HepG2 (cell line): ENCODE measurements around the gene SEC61G. TPM values are rescaled to one million over a fixed set of nuclear protein-coding genes. Genes with fewer than 3 reads are reported as not detected.

Experiments used
- ATAC-seq: fragments of 200-7000 bp; cut with Tn5 transposase; 3 replicates; pipeline ENCODE4 v1.9.1; 2020; ENCODE audit warnings: mild to moderate bottlenecking, moderate library complexity
- BruUV-seq: library from RNA; stranded (reverse); fragments of 400-500 nt; replicated peaks from 2 replicates; lab custom pipeline; 2021; lab: Mats Ljungman, UMichigan
- CTCF ChIA-PET: fragments of 300-600 bp; formaldehyde crosslinking; extraction: SDS; loops from one replicate; lab custom pipeline; 2021; ENCODE audit warnings: low total read pairs, inconsistent platforms, low intra/inter-chr PET ratio; lab: Yijun Ruan, JAX
- POLR2A ChIA-PET: fragments of 350-600 bp; sonication (Branson Sonifier 250); formaldehyde crosslinking; loops from one replicate; lab custom pipeline; 2020; ENCODE audit warnings: antibody characterized with exemption, inconsistent platforms; lab: Yijun Ruan, JAX
- DNase-seq: peaks from one replicate; pipeline ENCODE4 v3.0.0-alpha.2; 2015; ENCODE audit warnings: low spot score
- FAIRE-seq: peaks from 3 replicates; lab custom pipeline; 2011; peaks lifted over from hg19 to GRCh38; lab: Jason Lieb, UNC
- H2AFZ ChIP-seq: one replicate; pipeline ENCODE4 v1.6.1; 2011; ENCODE audit warnings: low read length, inconsistent platforms
- H3K27ac ChIP-seq: fragments of 300-600 bp; 3 replicates; pipeline ENCODE4 v1.8.0; 2011; ENCODE audit warnings: mixed run types, mild to moderate bottlenecking, mixed read lengths, low read length, inconsistent platforms; ENCODE audit not compliant: insufficient read depth; ENCODE audit errors: extremely low read length
- H3K27me3 ChIP-seq, 2 experiments: fragments of 200-600 bp in 1 of 2; 2 replicates in 1 of 2; 3 replicates in 1 of 2; pipeline versions ENCODE4 v1.6.0 to v1.8.0; 2011; ENCODE audit warnings: low read length in 2 of 2, mild to moderate bottlenecking in 2 of 2, moderate library complexity in 2 of 2, inconsistent platforms in 1 of 2; ENCODE audit not compliant: insufficient read depth in 2 of 2, control insufficient read depth in 1 of 2
- H3K36me3 ChIP-seq, 2 experiments: fragments of 200-600 bp in 1 of 2; replicated peaks in 1 of 2; 2 replicates in 1 of 2; 3 replicates in 1 of 2; pipeline versions ENCODE4 v1.5.1 to v1.8.0; 2011; ENCODE audit warnings: low read length in 2 of 2, inconsistent platforms in 1 of 2; ENCODE audit not compliant: insufficient read depth in 2 of 2, control insufficient read depth in 1 of 2
- H3K4me1 ChIP-seq: 2 replicates; pipeline ENCODE4 v1.5.1; 2012; ENCODE audit warnings: low read length, inconsistent platforms; ENCODE audit not compliant: insufficient read depth
- H3K4me2 ChIP-seq: 2 replicates; pipeline ENCODE4 v1.6.0; 2011; ENCODE audit warnings: low read depth, low read length, inconsistent platforms
- H3K4me3 ChIP-seq, 3 experiments: fragments of 200-600 bp in 1 of 3; sonication (generic), shearing (Covaris generic) in 1 of 3; replicated peaks in 1 of 3; 2 replicates each; pipeline ENCODE4 v1.5.1; 2011 to 2016; ENCODE audit warnings: low read length in 3 of 3, inconsistent platforms in 2 of 3, low read depth in 2 of 3, mild to moderate bottlenecking in 2 of 3, control low read depth in 1 of 3, mixed read lengths in 1 of 3; ENCODE audit not compliant: insufficient read depth in 1 of 3
- H3K79me2 ChIP-seq: one replicate; pipeline ENCODE4 v1.6.1; 2011; ENCODE audit warnings: low read length, inconsistent platforms; ENCODE audit not compliant: insufficient read depth
- H3K9ac ChIP-seq: 2 replicates; pipeline ENCODE4 v1.6.0; 2011; ENCODE audit warnings: mild to moderate bottlenecking, low read depth, low read length, inconsistent platforms; ENCODE audit not compliant: insufficient read depth
- H3K9me3 ChIP-seq: 2 replicates; pipeline ENCODE4 v1.5.1; 2012; ENCODE audit warnings: mild to moderate bottlenecking, low read length
- H4K20me1 ChIP-seq: 2 replicates; pipeline ENCODE4 v1.6.0; 2011; ENCODE audit warnings: inconsistent platforms, mild to moderate bottlenecking, low read length, moderate library complexity; ENCODE audit not compliant: insufficient read depth
- ATRX ChIP-seq: sonication (generic); formaldehyde crosslinking; IDR thresholded peaks from 2 replicates; pipeline ENCODE4 v1.4.0; 2020; ENCODE audit warnings: missing genetic modification reagents, borderline replicate concordance
- DMTF1 ChIP-seq: sonication (generic); formaldehyde crosslinking; IDR thresholded peaks from 2 replicates; pipeline ENCODE4 v1.4.0; 2020; ENCODE audit warnings: mild to moderate bottlenecking, missing genetic modification reagents
- MTERF4 ChIP-seq: sonication (generic); formaldehyde crosslinking; IDR thresholded peaks from 2 replicates; pipeline ENCODE4 v1.8.0; 2023; ENCODE audit warnings: mild to moderate bottlenecking, missing genetic modification reagents
- NR0B2 ChIP-seq: sonication (generic); formaldehyde crosslinking; IDR thresholded peaks from 2 replicates; pipeline ENCODE4 v1.4.0; 2020; ENCODE audit warnings: mild to moderate bottlenecking, missing genetic modification reagents
- PRDM15 ChIP-seq: sonication (generic); formaldehyde crosslinking; IDR thresholded peaks from 2 replicates; pipeline ENCODE4 v1.4.0; 2020; ENCODE audit warnings: missing genetic modification reagents
- SYNCRIP ChIP-seq: fragments of 200-400 bp; formaldehyde crosslinking; IDR thresholded peaks from 2 replicates; pipeline ENCODE4 v1.6.1; 2018; ENCODE audit warnings: mild to moderate bottlenecking, low read depth, low read length; ENCODE audit not compliant: insufficient read depth
- THAP11 ChIP-seq: IDR thresholded peaks from 2 replicates; pipeline ENCODE4 v1.6.1; 2016; ENCODE audit warnings: missing biosample characterization, missing genetic modification reagents
- TOPORS ChIP-seq: sonication (generic); formaldehyde crosslinking; IDR thresholded peaks from 2 replicates; pipeline ENCODE4 v1.8.0; 2023; ENCODE audit warnings: mild to moderate bottlenecking, missing genetic modification reagents
- U2AF2 ChIP-seq: fragments of 200-400 bp; formaldehyde crosslinking; IDR thresholded peaks from 2 replicates; pipeline ENCODE4 v1.6.1; 2017; ENCODE audit warnings: low read depth, mild to moderate bottlenecking, low read length
- ZNF124 ChIP-seq: sonication (generic); formaldehyde crosslinking; IDR thresholded peaks from 2 replicates; pipeline ENCODE4 v1.4.0; 2020; ENCODE audit warnings: missing genetic modification reagents
- ZNF224 ChIP-seq: sonication (generic); formaldehyde crosslinking; IDR thresholded peaks from 2 replicates; pipeline ENCODE4 v1.5.0; 2020; ENCODE audit warnings: mild to moderate bottlenecking, missing genetic modification reagents
- ZNF414 ChIP-seq: sonication (generic); formaldehyde crosslinking; IDR thresholded peaks from 2 replicates; pipeline ENCODE4 v1.5.0; 2020; ENCODE audit warnings: missing genetic modification reagents
- ZNF503 ChIP-seq: sonication (generic); formaldehyde crosslinking; IDR thresholded peaks from 2 replicates; pipeline ENCODE4 v1.4.0; 2020; ENCODE audit warnings: missing genetic modification reagents
- ZNF879 ChIP-seq: sonication (generic); formaldehyde crosslinking; IDR thresholded peaks from 2 replicates; pipeline ENCODE4 v1.8.1; 2023; ENCODE audit warnings: missing genetic modification reagents
- ZZZ3 ChIP-seq: sonication (generic); formaldehyde crosslinking; IDR thresholded peaks from 2 replicates; pipeline ENCODE4 v1.4.0; 2020; ENCODE audit warnings: missing genetic modification reagents, mild to moderate bottlenecking, borderline replicate concordance
- WGBS: methylation state at CpG from one replicate; pipeline ENCODE4 v1.1.6; 2017; ENCODE audit warnings: low lambda C conversion rate; 5-methylcytosine and 5-hydroxymethylcytosine counted together
- in situ Hi-C: cut with HindIII; loops from 2 replicates; pipeline ENCODE4 v1.10.0; 2017; ENCODE audit warnings: low pct_unique_long_range_greater_than_20kb; ENCODE audit not compliant: extremely low pct_ligation_motif_present
- intact Hi-C: fragments of 100-400 bp; cut with micrococcal nuclease; formaldehyde crosslinking; loops from one replicate; pipeline ENCODE4 v1.10.0; 2022; ENCODE audit not compliant: unreplicated experiment
- polyA plus RNA-seq, 8 experiments: library from polyadenylated mRNA; depleted of rRNA in 3 of 8; stranded (reverse) in 7 of 8; unstranded in 1 of 8; fragments of >200 nt; fragmentation: Illumina TruSeq in 4 of 8; extraction: Trizol in 4 of 8; gene quantifications; 2 replicates each; pipeline versions ENCODE4 v1.2.1 to v1.2.3, GENCODE V29; 2011 to 2016; ENCODE audit warnings: low read depth in 4 of 8, missing spikeins in 1 of 8, mixed read lengths in 1 of 8; ENCODE audit not compliant: insufficient read depth in 1 of 8
- total RNA-seq, 5 experiments: library from RNA; depleted of rRNA; stranded (reverse); fragments of >200 nt; fragmentation: Illumina TruSeq; extraction: Trizol; gene quantifications; 2 replicates each; pipeline ENCODE4 v1.2.3, GENCODE V29; 2016; ENCODE audit warnings: low read depth in 1 of 5

The SEC61G gene
- total and polyA plus RNA-seq, 2 of the 13 experiments (the other 11 are each of a cell fraction or from before 2014, with no cell fraction given) = 126 to 328 TPM

GRCh38 chr7:54729107-54729506 is 29.9 kb downstream of the SEC61G start:
- intact Hi-C loops (no loop called here), in situ Hi-C loops (no loop called here)
- CTCF ChIA-PET = no interaction called here
- DNase-seq = no peak
- no peaks in the 10 kb centered on the region for H3K4me1 ChIP-seq
- FAIRE-seq = no peak
- no peak overlapping the region for H3K27ac ChIP-seq
- no peaks in the 10 kb centered on the region for H3K79me2 ChIP-seq
- H3K9me3 ChIP-seq = no peaks in the 10 kb centered on the region
- no peak for ATAC-seq
- no peak overlapping the region for H2AFZ ChIP-seq
- 9% methylated on average over 1 of the region's 1 CpG for WGBS
- no peaks in the 10 kb centered on the region for H4K20me1 ChIP-seq
- H3K9ac ChIP-seq = no peak overlapping the region
- H3K4me3 ChIP-seq = no peak overlapping the region
- no peak overlapping the region for H3K4me2 ChIP-seq
- H3K36me3 ChIP-seq = no peaks in the 10 kb centered on the region
- BruUV-seq = no TSS peak
- POLR2A ChIA-PET = no interaction called here
- 0 out of 5 replicates have a peak, but pooled peaks cover 0 to 4% of the 10 kb centered on the region in 2 experiments for H3K27me3 ChIP-seq
- TF ChIP-seq THAP11 (CRISPR knock-in tag) (no peak), ZNF224 (no peak), ZNF503 (CRISPR knock-in tag) (no peak), ZZZ3 (no peak), NR0B2 (CRISPR knock-in tag) (no peak), SYNCRIP (no peak), MTERF4 (CRISPR knock-in tag) (no peak), ZNF124 (CRISPR knock-in tag) (no peak), ATRX (CRISPR knock-in tag) (no peak), DMTF1 (no peak), ZNF879 (CRISPR knock-in tag) (no peak), PRDM15 (no peak), U2AF2 (no peak), ZNF414 (CRISPR knock-in tag) (no peak), TOPORS (CRISPR knock-in tag) (no peak)
